ENCODE data around the gene YJEFN3.

GRCh38 chr19:19508217-19508616, 20.5 kb upstream of the YJEFN3 start:
- TF ChIP-seq REST (IDR thresholded peaks at IDR 0.05; ENCODE audit: low read depth), result no peak
- TF ChIP-seq EGR1 (IDR thresholded peaks at IDR 0.05; ENCODE audit: low read depth), result no peak
- no peak for TF ChIP-seq CTCF (IDR thresholded peaks at IDR 0.05 in 2 of 3, conservative IDR thresholded peaks at IDR 0.05 in 1 of 3; ENCODE audit: borderline replicate concordance in 1 of 3, insufficient read depth in 1 of 3, low read depth in 2 of 3, low read length in 2 of 3)
- no peak for TF ChIP-seq EZH2 (IDR thresholded peaks at IDR 0.05)
- no peak for TF ChIP-seq POLR2A (IDR thresholded peaks at IDR 0.05; ENCODE audit: borderline replicate concordance, extremely low read depth, insufficient read depth, insufficient read length)
- TF ChIP-seq MAX (IDR thresholded peaks at IDR 0.05), result no peak
- no peak for TF ChIP-seq ELF1 (IDR thresholded peaks at IDR 0.05; ENCODE audit: borderline replicate concordance, low read depth)
- no peak for TF ChIP-seq CEBPB (IDR thresholded peaks at IDR 0.05; ENCODE audit: low read depth)
- TF ChIP-seq FOSL1 (IDR thresholded peaks at IDR 0.05; ENCODE audit: low read depth), result no peak
- no peak for TF ChIP-seq ZBTB33 (IDR thresholded peaks at IDR 0.05; ENCODE audit: extremely low read depth, insufficient replicate concordance, low read length)
- TF ChIP-seq POLR2AphosphoS5 (IDR thresholded peaks at IDR 0.05; ENCODE audit: low read depth, low read length), result no peak
- TF ChIP-seq SRF (IDR thresholded peaks at IDR 0.05; ENCODE audit: low read depth), result no peak
- no peak for TF ChIP-seq YY1 (IDR thresholded peaks at IDR 0.05; ENCODE audit: extremely low read depth, insufficient replicate concordance, low read depth, low read length)
- no peak for TF ChIP-seq RAD21 (IDR thresholded peaks at IDR 0.05; ENCODE audit: low read depth)
